HG03196 (cell line): ENCODE data around the gene ZDHHC22.
"Not testable (repeated sequence)": the region's sequence is repeated elsewhere in the genome, so short reads cannot be mapped to it uniquely, and the experiment has no call there.

Source experiments
- ATAC-seq: cut with Tn5 transposase; IDR thresholded peaks from one replicate; pipeline ENCODE4 v1.9.1; 2021; ENCODE audit not compliant: unreplicated experiment

ZDHHC22 gene

GRCh38 chr14:77141214-77142004 lies at the start of gene ZDHHC22:
TSS of gene ZDHHC22 (minus strand) at chr14:77141791. CDS start at chr14:77139738, 2,053 bp downstream.
- ATAC-seq: no peak

GRCh38 chr14:77190977-77191376 lies 49.4 kb upstream of the ZDHHC22 start:
- ATAC-seq: no peak

GRCh38 chr14:77189479-77189878 lies 47.9 kb upstream of the ZDHHC22 start:
- no peak for ATAC-seq

GRCh38 chr14:77187649-77188012 lies 46.0 kb upstream of the ZDHHC22 start:
- ATAC-seq: no peak

- ATAC-seq: no peak
Measured at GRCh38 chr14:77186911-77187648, 45.5 kb upstream of the ZDHHC22 start.

GRCh38 chr14:77185093-77185465 lies 43.5 kb upstream of the ZDHHC22 start:
- ATAC-seq: no peak

GRCh38 chr14:77184396-77185092 lies 43.0 kb upstream of the ZDHHC22 start:
- ATAC-seq: no peak

- ATAC-seq: no peak
Measured at GRCh38 chr14:77183896-77184295, 42.3 kb upstream of the ZDHHC22 start.

GRCh38 chr14:77181603-77182437 lies 40.2 kb upstream of the ZDHHC22 start, which contains the start of gene TMEM63C:
TSS of gene TMEM63C (plus strand) at chr14:77181798. CDS start at chr14:77218814, 37,016 bp downstream.
- ATAC-seq: no peak

- no peak for ATAC-seq
Measured at GRCh38 chr14:77180726-77181602, 39.4 kb upstream of the ZDHHC22 start.

- no peak for ATAC-seq
Measured at GRCh38 chr14:77178656-77179055, 37.1 kb upstream of the ZDHHC22 start.

- ATAC-seq: no peak
Measured at GRCh38 chr14:77177702-77178101, 36.1 kb upstream of the ZDHHC22 start.

- ATAC-seq: no peak
Measured at GRCh38 chr14:77175843-77176242, 34.3 kb upstream of the ZDHHC22 start.

- not testable (repeated sequence) for ATAC-seq
Measured at GRCh38 chr14:77173911-77174617, 32.5 kb upstream of the ZDHHC22 start.

GRCh38 chr14:77172916-77173315 lies 31.3 kb upstream of the ZDHHC22 start:
- no peak for ATAC-seq

- no peak for ATAC-seq
Measured at GRCh38 chr14:77170045-77170444, 28.5 kb upstream of the ZDHHC22 start.

GRCh38 chr14:77161011-77161410 lies 19.4 kb upstream of the ZDHHC22 start:
- ATAC-seq: no peak

- ATAC-seq: no peak
Measured at GRCh38 chr14:77158882-77159255, 17.3 kb upstream of the ZDHHC22 start.

GRCh38 chr14:77158175-77158881 lies 16.7 kb upstream of the ZDHHC22 start:
- ATAC-seq: no peak
